ENCODE data around the gene CXCL6.

CXCL6 gene

GRCh38 chr4:73864961-73865360 is 28.5 kb downstream of the CXCL6 start:
- Histone ChIP-seq H3K27ac (ENCODE audit: insufficient read depth, low read length, poor library complexity, severe bottlenecking) (no peak overlapping the region), H3K4me1 (ENCODE audit: control insufficient read depth, insufficient read depth, low read length, poor library complexity, severe bottlenecking) (no peaks in the 10 kb centered on the region), H3K4me3 (ENCODE audit: insufficient read depth, low read depth, low read length, poor library complexity, severe bottlenecking) (no peak overlapping the region), H3K27me3 (replicated peaks; ENCODE audit: control insufficient read depth, insufficient read depth, low read length, poor library complexity, severe bottlenecking) (no peaks in the 10 kb centered on the region), H3K36me3 (ENCODE audit: control insufficient read depth, insufficient read depth, low read length) (no peaks in the 10 kb centered on the region), H3K9me3 (ENCODE audit: control insufficient read depth, low read length) (no peaks in the 10 kb centered on the region)
- DNase-seq, result no peak

GRCh38 chr4:73865431-73866096 is 29.1 kb downstream of the CXCL6 start:
- no peak for DNase-seq
- H3K36me3 ChIP-seq (ENCODE audit: control insufficient read depth, insufficient read depth, low read length), result no peaks in the 10 kb centered on the region
- H3K27ac ChIP-seq (ENCODE audit: insufficient read depth, low read length, poor library complexity, severe bottlenecking), result no peak overlapping the region

GRCh38 chr4:73866246-73866645 is 29.8 kb downstream of the CXCL6 start:
- Histone ChIP-seq H3K4me1 (ENCODE audit: control insufficient read depth, insufficient read depth, low read length, poor library complexity, severe bottlenecking) (no peaks in the 10 kb centered on the region), H3K36me3 (ENCODE audit: control insufficient read depth, insufficient read depth, low read length) (no peaks in the 10 kb centered on the region), H3K27ac (ENCODE audit: insufficient read depth, low read length, poor library complexity, severe bottlenecking) (no peak overlapping the region), H3K27me3 (replicated peaks; ENCODE audit: control insufficient read depth, insufficient read depth, low read length, poor library complexity, severe bottlenecking) (no peaks in the 10 kb centered on the region), H3K9me3 (ENCODE audit: control insufficient read depth, low read length) (no peaks in the 10 kb centered on the region), H3K4me3 (ENCODE audit: insufficient read depth, low read depth, low read length, poor library complexity, severe bottlenecking) (no peak overlapping the region)
- DNase-seq, result no peak

More at GRCh38 chr4:73865431-73866096, 29.1 kb downstream of the CXCL6 start:
- no peak overlapping the region for H3K4me3 ChIP-seq (ENCODE audit: insufficient read depth, low read depth, low read length, poor library complexity, severe bottlenecking)
- no peaks in the 10 kb centered on the region for H3K27me3 ChIP-seq (replicated peaks; ENCODE audit: control insufficient read depth, insufficient read depth, low read length, poor library complexity, severe bottlenecking)
- H3K9me3 ChIP-seq (ENCODE audit: control insufficient read depth, low read length), result no peaks in the 10 kb centered on the region
- H3K4me1 ChIP-seq (ENCODE audit: control insufficient read depth, insufficient read depth, low read length, poor library complexity, severe bottlenecking), result no peaks in the 10 kb centered on the region

- no peak for DNase-seq
- no peak overlapping the region for H3K4me3 ChIP-seq (ENCODE audit: insufficient read depth, low read depth, low read length, poor library complexity, severe bottlenecking)
- no peaks in the 10 kb centered on the region for H3K27me3 ChIP-seq (replicated peaks; ENCODE audit: control insufficient read depth, insufficient read depth, low read length, poor library complexity, severe bottlenecking)
- no peaks in the 10 kb centered on the region for H3K36me3 ChIP-seq (ENCODE audit: control insufficient read depth, insufficient read depth, low read length)
- H3K4me1 ChIP-seq (ENCODE audit: control insufficient read depth, insufficient read depth, low read length, poor library complexity, severe bottlenecking), result no peaks in the 10 kb centered on the region
- no peaks in the 10 kb centered on the region for H3K9me3 ChIP-seq (ENCODE audit: control insufficient read depth, low read length)
- H3K27ac ChIP-seq (ENCODE audit: insufficient read depth, low read length, poor library complexity, severe bottlenecking), result no peak overlapping the region
Observed at GRCh38 chr4:73867783-73868182, 31.3 kb downstream of the CXCL6 start.

- Histone ChIP-seq H3K27ac (ENCODE audit: insufficient read depth, low read length, poor library complexity, severe bottlenecking) (no peak overlapping the region), H3K36me3 (ENCODE audit: control insufficient read depth, insufficient read depth, low read length) (no peaks in the 10 kb centered on the region), H3K4me3 (ENCODE audit: insufficient read depth, low read depth, low read length, poor library complexity, severe bottlenecking) (no peak overlapping the region), H3K9me3 (ENCODE audit: control insufficient read depth, low read length) (no peaks in the 10 kb centered on the region), H3K27me3 (replicated peaks; ENCODE audit: control insufficient read depth, insufficient read depth, low read length, poor library complexity, severe bottlenecking) (no peaks in the 10 kb centered on the region), H3K4me1 (ENCODE audit: control insufficient read depth, insufficient read depth, low read length, poor library complexity, severe bottlenecking) (no peaks in the 10 kb centered on the region)
- no peak for DNase-seq
Observed at GRCh38 chr4:73868206-73869129, 32.0 kb downstream of the CXCL6 start.

GRCh38 chr4:73869130-73870055 is 32.9 kb downstream of the CXCL6 start, which contains the start of gene CXCL1:
CXCL1 (plus strand) TSS chr4:73869393; CDS start chr4:73869471, 78 bp downstream.
- no peak for DNase-seq
- H3K9me3 ChIP-seq (ENCODE audit: control insufficient read depth, low read length), result no peaks in the 10 kb centered on the region
- no peaks in the 10 kb centered on the region for H3K27me3 ChIP-seq (replicated peaks; ENCODE audit: control insufficient read depth, insufficient read depth, low read length, poor library complexity, severe bottlenecking)
- H3K4me3 ChIP-seq (ENCODE audit: insufficient read depth, low read depth, low read length, poor library complexity, severe bottlenecking), result no peak within 1 kb of the TSS
- no peak within 1 kb of the TSS for H3K27ac ChIP-seq (ENCODE audit: insufficient read depth, low read length, poor library complexity, severe bottlenecking)
- no peaks in the 10 kb centered on the region for H3K4me1 ChIP-seq (ENCODE audit: control insufficient read depth, insufficient read depth, low read length, poor library complexity, severe bottlenecking)
- no peaks in the 10 kb centered on the region for H3K36me3 ChIP-seq (ENCODE audit: control insufficient read depth, insufficient read depth, low read length)

- no peak for DNase-seq
- Histone ChIP-seq H3K27me3 (replicated peaks; ENCODE audit: control insufficient read depth, insufficient read depth, low read length, poor library complexity, severe bottlenecking) (no peaks in the 10 kb centered on the region), H3K36me3 (ENCODE audit: control insufficient read depth, insufficient read depth, low read length) (no peaks in the 10 kb centered on the region), H3K4me1 (ENCODE audit: control insufficient read depth, insufficient read depth, low read length, poor library complexity, severe bottlenecking) (no peaks in the 10 kb centered on the region), H3K27ac (ENCODE audit: insufficient read depth, low read length, poor library complexity, severe bottlenecking) (no peak overlapping the region), H3K9me3 (ENCODE audit: control insufficient read depth, low read length) (no peaks in the 10 kb centered on the region), H3K4me3 (ENCODE audit: insufficient read depth, low read depth, low read length, poor library complexity, severe bottlenecking) (no peak overlapping the region)
Observed at GRCh38 chr4:73870260-73870659, 33.8 kb downstream of the CXCL6 start.

GRCh38 chr4:73870768-73871167 is 34.3 kb downstream of the CXCL6 start:
- H3K36me3 ChIP-seq (ENCODE audit: control insufficient read depth, insufficient read depth, low read length), result no peaks in the 10 kb centered on the region
- no peak for DNase-seq
- H3K27ac ChIP-seq (ENCODE audit: insufficient read depth, low read length, poor library complexity, severe bottlenecking), result no peak overlapping the region
- H3K4me3 ChIP-seq (ENCODE audit: insufficient read depth, low read depth, low read length, poor library complexity, severe bottlenecking), result no peak overlapping the region
- H3K4me1 ChIP-seq (ENCODE audit: control insufficient read depth, insufficient read depth, low read length, poor library complexity, severe bottlenecking), result no peaks in the 10 kb centered on the region
- no peaks in the 10 kb centered on the region for H3K9me3 ChIP-seq (ENCODE audit: control insufficient read depth, low read length)
- no peaks in the 10 kb centered on the region for H3K27me3 ChIP-seq (replicated peaks; ENCODE audit: control insufficient read depth, insufficient read depth, low read length, poor library complexity, severe bottlenecking)

- Histone ChIP-seq H3K27ac (ENCODE audit: insufficient read depth, low read length, poor library complexity, severe bottlenecking) (no peak overlapping the region), H3K4me1 (ENCODE audit: control insufficient read depth, insufficient read depth, low read length, poor library complexity, severe bottlenecking) (no peaks in the 10 kb centered on the region), H3K4me3 (ENCODE audit: insufficient read depth, low read depth, low read length, poor library complexity, severe bottlenecking) (no peak overlapping the region)
Observed at GRCh38 chr4:73871511-73872310, 35.2 kb downstream of the CXCL6 start.

More at GRCh38 chr4:73871511-73872310, 35.2 kb downstream of the CXCL6 start:
- Histone ChIP-seq H3K27me3 (replicated peaks; ENCODE audit: control insufficient read depth, insufficient read depth, low read length, poor library complexity, severe bottlenecking) (no peaks in the 10 kb centered on the region), H3K36me3 (ENCODE audit: control insufficient read depth, insufficient read depth, low read length) (no peaks in the 10 kb centered on the region), H3K9me3 (ENCODE audit: control insufficient read depth, low read length) (no peaks in the 10 kb centered on the region)
- no peak for DNase-seq

All from effector memory CD4-positive, alpha-beta T cell (primary cell).